K562 (cell line): ENCODE results near the gene LPIN1. TPM values are rescaled to one million over a fixed set of nuclear protein-coding genes. Genes with fewer than 3 reads are reported as not detected.

Experiments used
- ATAC-seq: fragments of 200-7000 bp; cut with Tn5 transposase; 3 replicates; pipeline ENCODE4 v1.9.1; 2020; ENCODE audit warnings: moderate library complexity
- BruUV-seq: library from RNA; stranded (reverse); fragments of 400-500 nt; replicated peaks from 2 replicates; lab custom pipeline; 2021; lab: Mats Ljungman, UMichigan
- CTCF ChIA-PET: fragments of 300-600 bp; formaldehyde crosslinking; extraction: SDS; loops from one replicate; lab custom pipeline; 2021; ENCODE audit warnings: low intra/inter-chr PET ratio; lab: Yijun Ruan, JAX
- POLR2A ChIA-PET: fragments of 300-600, 350-650 bp; sonication (Branson Sonifier 250); formaldehyde crosslinking; extraction: SDS; loops from one replicate; lab custom pipeline; 2021; ENCODE audit warnings: antibody characterized with exemption, inconsistent platforms; lab: Yijun Ruan, JAX
- DNase-seq, 4 experiments: peaks; one replicate each; pipeline versions ENCODE4 v3.0.0 to v3.0.0-alpha.2; 2011 to 2018; ENCODE audit warnings: low spot score in 3 of 4, mixed read lengths in 3 of 4; ENCODE audit errors: extremely low read depth in 1 of 4
- FAIRE-seq: peaks from 2 replicates; lab custom pipeline; 2011; peaks lifted over from hg19 to GRCh38; lab: Jason Lieb, UNC
- H2AFZ ChIP-seq: 2 replicates; pipeline ENCODE4 v1.6.0; 2011; ENCODE audit warnings: low read depth, low read length, control low read depth, inconsistent platforms
- H3K27ac ChIP-seq: fragments of 200-600 bp; 3 replicates; pipeline ENCODE4 v1.8.0; 2011; ENCODE audit warnings: low read depth, mild to moderate bottlenecking, control low read depth, inconsistent platforms, low read length, moderate library complexity, mixed read lengths; ENCODE audit errors: extremely low read depth
- H3K27me3 ChIP-seq, 2 experiments: fragments of 300-600 bp in 1 of 2; 2 replicates in 1 of 2; 3 replicates in 1 of 2; pipeline versions ENCODE4 v1.6.0 to v1.8.0; 2011; ENCODE audit warnings: inconsistent platforms in 2 of 2, low read length in 2 of 2, mild to moderate bottlenecking in 1 of 2, mixed read lengths in 1 of 2, moderate library complexity in 1 of 2; ENCODE audit not compliant: control insufficient read depth in 2 of 2, insufficient read depth in 2 of 2
- H3K36me3 ChIP-seq: fragments of 300-600 bp; 3 replicates; pipeline ENCODE4 v1.8.0; 2011; ENCODE audit warnings: mild to moderate bottlenecking, low read length, inconsistent platforms; ENCODE audit not compliant: control insufficient read depth, insufficient read depth
- H3K4me1 ChIP-seq, 2 experiments: fragments of 200-600 bp in 1 of 2; replicated peaks in 1 of 2; 2 replicates in 1 of 2; 3 replicates in 1 of 2; pipeline versions ENCODE4 v1.5.1 to v1.8.0; 2011; ENCODE audit warnings: inconsistent platforms in 2 of 2, low read length in 2 of 2, mild to moderate bottlenecking in 1 of 2, mixed read lengths in 1 of 2, moderate library complexity in 1 of 2; ENCODE audit not compliant: control insufficient read depth in 2 of 2, insufficient read depth in 2 of 2
- H3K4me2 ChIP-seq: 2 replicates; pipeline ENCODE4 v1.6.1; 2011; ENCODE audit warnings: low read length, control low read depth, inconsistent platforms, mixed read lengths; ENCODE audit not compliant: insufficient read depth
- H3K4me3 ChIP-seq: fragments of 200-600 bp; sonication (generic), shearing (Covaris generic); 2 replicates; pipeline ENCODE4 v1.5.1; 2016; ENCODE audit warnings: control low read depth, inconsistent platforms
- H3K79me2 ChIP-seq: fragments of 200-600 bp; 3 replicates; pipeline ENCODE4 v1.8.0; 2011; ENCODE audit warnings: low read length, inconsistent platforms; ENCODE audit not compliant: control insufficient read depth, insufficient read depth
- H3K9ac ChIP-seq, 2 experiments: 2 replicates each; pipeline versions ENCODE4 v1.6.0 to v1.6.1; 2011; ENCODE audit warnings: low read depth in 2 of 2, low read length in 2 of 2, control low read depth in 1 of 2, inconsistent platforms in 1 of 2, mild to moderate bottlenecking in 1 of 2, mixed read lengths in 1 of 2; ENCODE audit not compliant: insufficient read depth in 1 of 2
- H3K9me1 ChIP-seq: one replicate; pipeline ENCODE4 v1.6.0; 2011; ENCODE audit warnings: inconsistent platforms, mild to moderate bottlenecking, low read length, moderate library complexity; ENCODE audit not compliant: control insufficient read depth, insufficient read depth
- H3K9me3 ChIP-seq: replicated peaks from 2 replicates; pipeline ENCODE4 v1.5.1; 2011; ENCODE audit warnings: low read depth, low read length, inconsistent platforms; ENCODE audit not compliant: control insufficient read depth, insufficient read depth
- H4K20me1 ChIP-seq: replicated peaks from 2 replicates; pipeline ENCODE4 v1.6.1; 2011; ENCODE audit warnings: low read length, inconsistent platforms, mixed read lengths; ENCODE audit not compliant: control insufficient read depth, insufficient read depth
- FOXO4 ChIP-seq: fragments of 450-650 bp; formaldehyde crosslinking; IDR thresholded peaks from 2 replicates; pipeline ENCODE4 v1.4.0; 2020; ENCODE audit warnings: mild to moderate bottlenecking, moderate library complexity
- HMBOX1 ChIP-seq: sonication (generic); IDR thresholded peaks from 2 replicates; pipeline ENCODE4 v1.6.1; 2016
- WGBS: fragments of 100-300 bp; shearing (Covaris generic); methylation state at CpG from one replicate; pipeline ENCODE4 v1.1.6; 2016; ENCODE audit warnings: low coverage, mixed read lengths; ENCODE audit not compliant: insufficient coverage; ENCODE audit errors: missing lambda C conversion rate; 5-methylcytosine and 5-hydroxymethylcytosine counted together
- in situ Hi-C: fragments of 300-500 bp; cut with MboI; formaldehyde crosslinking; loops from 4 replicates; pipeline ENCODE4 v1.15.0; 2018; ENCODE audit warnings: inconsistent platforms, mixed read lengths
- intact Hi-C: fragments of 100-400 bp; cut with micrococcal nuclease; formaldehyde crosslinking; loops from 2 replicates; pipeline ENCODE4 v1.14.2; 2022
- polyA plus RNA-seq, 8 experiments: library from polyadenylated mRNA; depleted of rRNA in 4 of 8; stranded (reverse) in 5 of 8; unstranded in 3 of 8; fragments of >200 nt; fragmentation: Nextera tagmentation in 2 of 8; fragmentation: Illumina TruSeq in 1 of 8; extraction: Ambion mirVana in 2 of 8; extraction: Trizol in 1 of 8; gene quantifications; 2 replicates each; pipeline versions ENCODE4 v1.2.1 to v1.2.3, GENCODE V29; 2011 to 2014; ENCODE audit warnings: inconsistent platforms in 1 of 8, missing spikeins in 1 of 8
- total RNA-seq, 7 experiments: library from RNA; depleted of rRNA in 6 of 7; stranded (reverse); fragments of >200 nt in 6 of 7; fragmentation: Illumina TruSeq in 2 of 7; extraction: Trizol in 2 of 7; gene quantifications; 2 replicates each; pipeline versions ENCODE4 v1.2.1 to v1.2.3, GENCODE V29; 2011 to 2021; ENCODE audit warnings: low replicate concordance in 1 of 7

The LPIN1 gene
- total and polyA plus RNA-seq, 9 of the 15 experiments (the other 6 are each of a cell fraction or from before 2014, with no cell fraction given) = 9.2 to 84.0 (median 27.8) TPM

GRCh38 chr2:11701206-11701605 lies 45.2 kb upstream of the LPIN1 start:
- Histone ChIP-seq H3K9me3 (peaks cover 1% of the 10 kb centered on the region; the same call in 1 of the 2 replicates), H3K4me1 (peaks cover 0 to 14% of the 10 kb centered on the region in 2 experiments; a peak in 2 of 5 replicates), H3K9ac (no peak overlapping the region), H3K4me2 (no peak overlapping the region), H4K20me1 (no peaks in the 10 kb centered on the region), H3K36me3 (no peaks in the 10 kb centered on the region), H3K4me3 (no peak overlapping the region), H3K27me3 (peaks cover 0 to 6% of the 10 kb centered on the region in 2 experiments; a peak in 1 of 5 replicates), H2AFZ (no peak overlapping the region), H3K79me2 (no peaks in the 10 kb centered on the region), H3K9me1 (no peaks in the 10 kb centered on the region), H3K27ac (no peak overlapping the region)
- ATAC-seq = no peak
- 23% methylated on average over 5 of the region's 5 CpGs for WGBS
- CTCF ChIA-PET = no interaction called here
- in situ Hi-C loops (no loop called here), intact Hi-C loops (no loop called here)
- DNase-seq = no peak
- POLR2A ChIA-PET = interaction anchor here (0.6 kb wide), 1 partner anchor 19 kb away, joined by 3 read pairs; no protein-coding TSS in a partner anchor
- TF ChIP-seq FOXO4 (CRISPR knock-in tag) (no peak), HMBOX1 (peak; percentile 22; the same call in 1 of the 2 replicates)
- BruUV-seq = no TSS peak
- no peak for FAIRE-seq
